ENCODE measurements around the gene CAMTA1.

CAMTA1 gene

GRCh38 chr1:7076117-7076516 is 290.9 kb downstream of the CAMTA1 start:
- no peak for DNase-seq (ENCODE audit: low read depth in 2 of 2)

- DNase-seq (ENCODE audit: low read depth in 2 of 2) = no peak
Observed at GRCh38 chr1:7076572-7076971, 291.3 kb downstream of the CAMTA1 start.

DNA sequence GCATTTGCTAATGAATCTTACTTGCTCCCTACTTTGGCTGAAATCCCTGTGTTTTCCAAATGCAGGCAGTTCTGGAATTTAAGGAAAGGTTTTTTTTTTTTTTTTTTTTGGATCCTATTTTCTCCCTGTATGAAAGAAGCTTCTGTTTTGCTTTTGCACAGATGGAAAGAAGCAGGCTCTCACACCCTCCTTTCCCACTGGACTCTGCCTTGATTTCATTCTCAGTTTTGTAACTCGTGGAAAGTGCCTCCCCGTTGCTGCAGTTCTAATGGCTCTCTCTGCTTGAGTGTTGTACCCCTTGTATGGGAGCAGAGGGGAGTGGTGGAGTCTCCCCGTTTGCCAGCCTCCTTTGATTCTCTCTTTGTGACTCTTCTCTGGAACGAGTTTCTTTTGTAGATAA is 291.9 kb downstream of the CAMTA1 start:
- DNase-seq (ENCODE audit: low read depth in 2 of 2) = no peak

GRCh38 chr1:7077970-7078369 is 292.7 kb downstream of the CAMTA1 start:
- no peak for DNase-seq (ENCODE audit: low read depth in 2 of 2)

- DNase-seq (ENCODE audit: low read depth in 2 of 2) = no peak
Observed at GRCh38 chr1:7079637-7080036, 294.4 kb downstream of the CAMTA1 start.

DNA sequence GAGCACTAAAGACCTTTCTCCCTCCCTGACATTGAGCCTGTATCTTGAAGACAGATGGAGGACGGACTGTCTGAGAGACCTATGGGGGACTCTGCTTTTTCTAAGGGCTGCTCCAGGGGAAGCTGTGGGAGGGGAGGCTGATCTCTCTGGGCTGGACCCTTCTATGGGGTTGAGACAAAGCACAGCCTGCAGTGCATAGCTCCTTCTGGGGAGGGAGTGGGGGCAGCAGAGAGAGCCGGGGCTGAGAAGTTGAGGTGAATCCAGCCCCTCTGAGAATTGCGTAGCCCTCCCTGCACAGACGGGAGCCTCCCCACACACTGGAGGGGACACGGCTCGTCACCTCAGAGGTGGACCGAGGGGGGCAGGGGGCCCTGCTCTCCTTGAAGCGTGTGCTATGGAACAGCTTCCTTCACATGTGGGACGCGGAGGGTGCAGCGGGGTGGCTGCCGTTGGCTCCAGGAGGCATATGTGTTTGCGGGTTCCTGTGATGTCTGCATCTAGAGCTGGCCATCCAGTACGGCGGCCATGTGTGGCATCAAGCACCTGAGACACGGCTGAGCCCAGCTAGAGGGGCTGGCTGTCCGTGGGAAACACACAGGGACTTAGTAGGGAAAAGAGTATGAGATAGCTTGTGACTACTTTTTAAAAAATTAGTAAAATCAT is 299.1 kb downstream of the CAMTA1 start:
- no peak for DNase-seq (ENCODE audit: low read depth in 2 of 2)

DNA sequence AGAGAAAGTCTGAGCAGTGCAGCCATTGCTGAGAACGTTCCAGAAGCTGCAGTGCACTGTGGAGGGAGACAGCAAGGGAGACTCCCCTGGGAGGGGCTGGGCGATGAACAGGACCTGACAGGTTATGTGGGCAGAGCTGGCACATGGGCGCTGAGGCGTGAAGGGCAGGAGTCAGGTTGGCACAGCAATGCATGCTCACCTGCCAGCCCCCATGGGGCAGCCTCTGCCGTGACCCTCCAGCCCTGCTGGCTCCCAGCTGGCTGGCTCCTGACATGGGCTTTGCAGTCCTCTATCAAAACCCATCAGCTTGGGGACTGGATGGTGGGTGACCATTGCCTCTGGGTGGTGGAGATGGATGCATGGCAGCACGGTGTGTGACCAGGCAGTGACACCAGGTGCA is 300.3 kb downstream of the CAMTA1 start:
- DNase-seq (ENCODE audit: low read depth in 2 of 2) = no peak

DNA sequence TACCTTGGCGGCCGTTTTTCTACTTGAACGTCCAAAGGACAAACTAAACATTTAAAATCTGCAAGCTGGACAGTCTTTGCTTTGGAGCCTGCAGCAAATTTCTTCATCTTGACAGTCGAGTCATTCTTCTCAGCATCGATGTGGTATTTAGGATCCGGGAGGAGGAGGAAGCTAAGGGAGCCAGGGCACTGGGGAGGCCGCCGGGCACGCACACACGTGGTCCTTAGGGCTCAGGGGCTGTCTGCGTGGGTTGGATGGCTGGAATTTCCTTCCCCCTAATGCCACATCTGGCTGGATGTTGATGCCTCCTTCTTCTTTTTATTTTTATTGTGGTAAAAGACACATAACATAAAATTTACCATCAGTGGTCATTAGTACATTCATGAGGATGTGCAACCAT is 300.9 kb downstream of the CAMTA1 start:
- DNase-seq (ENCODE audit: low read depth in 2 of 2) = no peak

GRCh38 chr1:7087888-7088287 is 302.6 kb downstream of the CAMTA1 start:
- DNase-seq (ENCODE audit: low read depth in 2 of 2) = no peak

DNA sequence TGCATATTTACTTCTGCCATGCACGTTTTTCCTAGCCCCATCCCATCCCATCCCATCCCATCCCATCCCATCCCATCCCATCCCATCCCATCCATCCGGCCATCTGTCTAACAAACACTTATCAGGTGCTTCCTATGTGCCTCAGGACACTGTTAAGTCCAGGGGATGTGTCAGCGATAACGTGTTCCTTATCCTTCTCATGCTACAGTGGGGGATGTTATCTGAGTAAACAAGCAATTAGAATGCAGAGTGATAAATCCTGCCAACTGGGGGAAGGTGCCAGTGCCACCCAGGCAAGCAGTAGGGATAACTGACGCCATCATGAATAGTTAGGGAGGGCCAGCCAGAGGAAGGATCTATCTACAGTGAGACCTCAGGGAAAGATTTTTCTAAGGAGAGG is 304.2 kb downstream of the CAMTA1 start:
- DNase-seq (ENCODE audit: low read depth in 2 of 2) = no peak

DNA sequence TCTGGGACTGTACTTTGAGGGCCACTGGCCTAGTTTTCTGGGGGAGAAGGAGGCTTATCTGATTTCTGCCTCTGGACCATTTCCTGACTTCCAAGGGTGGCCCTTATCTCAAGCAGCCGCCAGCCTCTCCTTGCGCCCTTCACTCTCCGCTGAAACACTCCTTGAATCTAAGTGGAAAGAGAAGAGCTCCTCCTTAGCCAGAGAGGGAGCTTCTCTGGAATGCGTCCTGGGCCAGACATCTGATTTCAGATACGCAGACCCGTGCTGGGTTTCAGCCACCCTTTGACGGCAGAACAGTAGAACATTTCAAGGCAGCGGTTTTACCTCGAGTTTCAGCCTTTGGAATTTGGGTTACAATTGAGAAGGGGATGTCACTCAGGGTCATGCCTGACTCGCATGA is 308.0 kb downstream of the CAMTA1 start:
- DNase-seq (ENCODE audit: low read depth in 2 of 2) = no peak

GRCh38 chr1:7094086-7094485 is 308.8 kb downstream of the CAMTA1 start:
- DNase-seq (ENCODE audit: low read depth in 2 of 2) = no peak

- DNase-seq (ENCODE audit: low read depth in 2 of 2) = no peak
Observed at GRCh38 chr1:7094509-7094908, 309.3 kb downstream of the CAMTA1 start.

- DNase-seq (ENCODE audit: low read depth in 2 of 2) = no peak
Observed at GRCh38 chr1:7095343-7095964, 310.2 kb downstream of the CAMTA1 start.

GRCh38 chr1:7097938-7098592 is 312.8 kb downstream of the CAMTA1 start:
- no peak for DNase-seq (ENCODE audit: low read depth in 2 of 2)

DNA sequence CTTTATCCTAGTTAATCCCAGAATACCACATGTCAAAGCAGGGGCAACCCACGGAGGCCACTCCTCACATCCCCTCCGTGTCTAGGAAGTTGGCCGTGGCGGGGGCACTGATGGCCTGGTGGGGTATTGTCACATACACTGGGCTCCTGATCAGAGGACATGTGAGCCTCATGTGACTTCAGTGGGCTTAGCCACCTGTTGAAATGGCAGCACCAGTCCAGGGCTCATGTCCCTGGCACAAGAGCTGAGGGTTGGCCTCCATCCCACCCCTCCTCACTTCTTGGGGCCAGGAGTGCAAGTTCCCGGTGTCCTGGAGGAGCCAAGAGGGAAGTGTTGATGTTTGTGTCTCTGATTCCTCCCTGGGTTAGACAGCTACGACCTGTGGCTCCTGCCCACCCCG is 313.4 kb downstream of the CAMTA1 start:
- no peak for DNase-seq (ENCODE audit: low read depth in 2 of 2)

GRCh38 chr1:7100479-7100878 is 315.2 kb downstream of the CAMTA1 start:
- DNase-seq (ENCODE audit: low read depth in 2 of 2) = no peak

- no peak for DNase-seq (ENCODE audit: low read depth in 2 of 2)
Observed at GRCh38 chr1:7101187-7101586, 315.9 kb downstream of the CAMTA1 start.

- DNase-seq (ENCODE audit: low read depth in 2 of 2) = no peak
Observed at GRCh38 chr1:7103361-7103782, 318.1 kb downstream of the CAMTA1 start.

DNA sequence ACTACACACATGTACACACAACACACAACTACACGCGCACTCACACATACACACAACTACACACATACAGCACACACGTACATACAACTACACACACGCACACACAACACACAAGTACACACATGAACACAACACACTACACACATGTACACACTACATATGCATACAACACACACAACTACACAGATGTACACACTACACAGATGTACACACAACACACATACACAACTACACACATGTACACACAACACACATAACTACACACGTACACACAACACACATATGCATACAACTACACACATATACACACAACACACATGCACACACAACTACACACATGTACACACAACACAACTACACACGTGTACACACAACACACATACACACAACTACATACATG is 318.6 kb downstream of the CAMTA1 start:
- no peak for DNase-seq (ENCODE audit: low read depth in 2 of 2)

GRCh38 chr1:7104339-7104738 is 319.1 kb downstream of the CAMTA1 start:
- no peak for DNase-seq (ENCODE audit: low read depth in 2 of 2)

- DNase-seq (ENCODE audit: low read depth in 2 of 2) = no peak
Observed at GRCh38 chr1:7105269-7105668, 320.0 kb downstream of the CAMTA1 start.

- no peak for DNase-seq (ENCODE audit: low read depth in 2 of 2)
Observed at GRCh38 chr1:7106442-7107108, 321.3 kb downstream of the CAMTA1 start.
